HG02610 (cell line): Measurements from ENCODE around the gene CYB5B.

Source experiments
- ATAC-seq: cut with Tn5 transposase; IDR thresholded peaks from one replicate; pipeline ENCODE4 v1.9.1; 2021; ENCODE audit warnings: mild to moderate bottlenecking, moderate library complexity; ENCODE audit not compliant: unreplicated experiment

Gene CYB5B

GRCh38 chr16:69483611-69484010, 59.2 kb downstream of the CYB5B start:
- no peak for ATAC-seq

GRCh38 chr16:69485361-69485760, 60.9 kb downstream of the CYB5B start:
- ATAC-seq: no peak

GRCh38 chr16:69485816-69486215, 61.4 kb downstream of the CYB5B start:
- no peak for ATAC-seq

- ATAC-seq: no peak
Measured at GRCh38 chr16:69486272-69486671, 61.9 kb downstream of the CYB5B start.

- no peak for ATAC-seq
Measured at GRCh38 chr16:69486724-69487123, 62.3 kb downstream of the CYB5B start.

GRCh38 chr16:69490707-69491324, 66.4 kb downstream of the CYB5B start:
- no peak for ATAC-seq

GRCh38 chr16:69494991-69495392, 70.6 kb downstream of the CYB5B start:
- ATAC-seq: no peak

- no peak for ATAC-seq
Measured at GRCh38 chr16:69495821-69496220, 71.4 kb downstream of the CYB5B start.

- ATAC-seq: no peak
Measured at GRCh38 chr16:69496376-69496775, 72.0 kb downstream of the CYB5B start.

- ATAC-seq: no peak
Measured at GRCh38 chr16:69496896-69497295, 72.5 kb downstream of the CYB5B start.

GRCh38 chr16:69497876-69498596, 73.6 kb downstream of the CYB5B start:
- ATAC-seq: no peak

- no peak for ATAC-seq
Measured at GRCh38 chr16:69498926-69499325, 74.5 kb downstream of the CYB5B start.

GRCh38 chr16:69499541-69500230, 75.3 kb downstream of the CYB5B start:
- ATAC-seq: no peak

- ATAC-seq: no peak
Measured at GRCh38 chr16:69500496-69500895, 76.1 kb downstream of the CYB5B start.

- ATAC-seq: no peak
Measured at GRCh38 chr16:69501956-69502745, 77.7 kb downstream of the CYB5B start.

- ATAC-seq: no peak
Measured at GRCh38 chr16:69503244-69503643, 78.8 kb downstream of the CYB5B start.

GRCh38 chr16:69508033-69508755, 83.8 kb downstream of the CYB5B start:
- ATAC-seq: no peak

- no peak for ATAC-seq
Measured at GRCh38 chr16:69509125-69509524, 84.7 kb downstream of the CYB5B start.

- ATAC-seq: no peak
Measured at GRCh38 chr16:69511651-69512050, 87.2 kb downstream of the CYB5B start.

- ATAC-seq: no peak
Measured at GRCh38 chr16:69513180-69513966, 89.0 kb downstream of the CYB5B start.
